GM18520 (cell line): ENCODE data around the gene MAPK1IP1L.
"Not testable (repeated sequence)": the region's sequence is repeated elsewhere in the genome, so short reads cannot be mapped to it uniquely, and the experiment has no call there.

Experiments
- ATAC-seq: cut with Tn5 transposase; IDR thresholded peaks from one replicate; pipeline ENCODE4 v1.9.1; 2021; ENCODE audit not compliant: unreplicated experiment

The MAPK1IP1L gene

GRCh38 chr14:55053500-55053899, 2.1 kb downstream of the MAPK1IP1L start:
- no peak for ATAC-seq

- no peak for ATAC-seq
These were observed 2.7 kb downstream of the MAPK1IP1L start for GRCh38 chr14:55054098-55054497.

- no peak for ATAC-seq
These were observed 6.5 kb downstream of the MAPK1IP1L start for GRCh38 chr14:55057919-55058318.

- ATAC-seq: no peak
These were observed 7.9 kb downstream of the MAPK1IP1L start for GRCh38 chr14:55059333-55059732.

- no peak for ATAC-seq
These were observed 11.3 kb downstream of the MAPK1IP1L start for GRCh38 chr14:55062517-55063351.

- not testable (repeated sequence) for ATAC-seq
These were observed 13.4 kb downstream of the MAPK1IP1L start for GRCh38 chr14:55064896-55065295.

GRCh38 chr14:55065411-55065810, 14.0 kb downstream of the MAPK1IP1L start:
- ATAC-seq: no peak

GRCh38 chr14:55066223-55066622, 14.8 kb downstream of the MAPK1IP1L start:
- no peak for ATAC-seq

- no peak for ATAC-seq
These were observed 19.5 kb downstream of the MAPK1IP1L start for GRCh38 chr14:55070981-55071411.

GRCh38 chr14:55071870-55072640, 20.6 kb downstream of the MAPK1IP1L start:
- peak; percentile 43 for ATAC-seq

GRCh38 chr14:55073856-55074255, 22.4 kb downstream of the MAPK1IP1L start:
- no peak for ATAC-seq

GRCh38 chr14:55074662-55075061, 23.2 kb downstream of the MAPK1IP1L start:
- ATAC-seq: peak; percentile 36

- no peak for ATAC-seq
These were observed 24.3 kb downstream of the MAPK1IP1L start for GRCh38 chr14:55075628-55076175.

GRCh38 chr14:55077170-55078151, 26.0 kb downstream of the MAPK1IP1L start:
- no peak for ATAC-seq

- ATAC-seq: not testable (repeated sequence)
These were observed 28.5 kb downstream of the MAPK1IP1L start for GRCh38 chr14:55079961-55080360.

GRCh38 chr14:55084401-55085059, 33.1 kb downstream of the MAPK1IP1L start:
- ATAC-seq: no peak

- no peak for ATAC-seq
These were observed 33.7 kb downstream of the MAPK1IP1L start for GRCh38 chr14:55085060-55085660.

GRCh38 chr14:55086938-55087337, 35.5 kb downstream of the MAPK1IP1L start:
- no peak for ATAC-seq

- no peak for ATAC-seq
These were observed 36.9 kb downstream of the MAPK1IP1L start for GRCh38 chr14:55088356-55088755.

GRCh38 chr14:55092341-55092740, 40.9 kb downstream of the MAPK1IP1L start:
- ATAC-seq: no peak
